Esophagus (tissue), 2 donors: Measurements from ENCODE around the gene UBASH3A. TPM values are rescaled to one million over a fixed set of nuclear protein-coding genes. Genes with fewer than 3 reads are reported as not detected.

ENCODE experiments used
- H3K27ac ChIP-seq, 2 donors: one replicate each; pipeline ENCODE4 v1.5.1; 2013; ENCODE audit warnings: low read depth in 2 of 2, mild to moderate bottlenecking in 2 of 2, inconsistent platforms in 1 of 2, low read length in 1 of 2, moderate library complexity in 1 of 2
- H3K27me3 ChIP-seq, 2 donors: one replicate each; pipeline ENCODE4 v1.6.1; 2013; ENCODE audit warnings: low read length in 2 of 2, control low read depth in 1 of 2, mild to moderate bottlenecking in 1 of 2; ENCODE audit not compliant: insufficient read depth in 2 of 2, control insufficient read depth in 1 of 2
- H3K36me3 ChIP-seq, 2 donors: one replicate each; pipeline ENCODE4 v1.6.1; 2013; ENCODE audit warnings: low read length in 1 of 2; ENCODE audit not compliant: control insufficient read depth in 2 of 2, insufficient read depth in 2 of 2
- H3K4me1 ChIP-seq, 2 donors: one replicate each; pipeline ENCODE4 v1.6.1; 2013; ENCODE audit warnings: low read length in 1 of 2; ENCODE audit not compliant: control insufficient read depth in 2 of 2, insufficient read depth in 2 of 2
- H3K4me3 ChIP-seq, 2 donors: one replicate each; pipeline ENCODE4 v1.5.1; 2013; ENCODE audit warnings: low read length in 2 of 2, mild to moderate bottlenecking in 2 of 2, low read depth in 1 of 2, moderate library complexity in 1 of 2
- H3K9me3 ChIP-seq, 2 donors: one replicate each; pipeline ENCODE4 v1.6.1; 2013; ENCODE audit warnings: mild to moderate bottlenecking in 2 of 2, low read depth in 1 of 2, low read length in 1 of 2, moderate library complexity in 1 of 2; ENCODE audit not compliant: control insufficient read depth in 2 of 2, insufficient read depth in 1 of 2
- WGBS, 2 donors: extraction: QIAGEN DNeasy Blood & Tissue Kit; methylation state at CpG; one replicate each; pipeline ENCODE4 v1.1.7; 2013; 5-methylcytosine and 5-hydroxymethylcytosine counted together
- polyA plus RNA-seq, 2 donors: library from polyadenylated mRNA; stranded (reverse); fragments of 200-250 nt; gene quantifications; one replicate each; pipeline ENCODE4 v1.2.3, GENCODE V29; 2013
- donor health status: healthy with polysubstance abuse.
- donor health status: Bipolar disorder and iron deficiency.

Gene UBASH3A
- polyA plus RNA-seq, 2 donors = 0.46 to 0.59 TPM

DNA sequence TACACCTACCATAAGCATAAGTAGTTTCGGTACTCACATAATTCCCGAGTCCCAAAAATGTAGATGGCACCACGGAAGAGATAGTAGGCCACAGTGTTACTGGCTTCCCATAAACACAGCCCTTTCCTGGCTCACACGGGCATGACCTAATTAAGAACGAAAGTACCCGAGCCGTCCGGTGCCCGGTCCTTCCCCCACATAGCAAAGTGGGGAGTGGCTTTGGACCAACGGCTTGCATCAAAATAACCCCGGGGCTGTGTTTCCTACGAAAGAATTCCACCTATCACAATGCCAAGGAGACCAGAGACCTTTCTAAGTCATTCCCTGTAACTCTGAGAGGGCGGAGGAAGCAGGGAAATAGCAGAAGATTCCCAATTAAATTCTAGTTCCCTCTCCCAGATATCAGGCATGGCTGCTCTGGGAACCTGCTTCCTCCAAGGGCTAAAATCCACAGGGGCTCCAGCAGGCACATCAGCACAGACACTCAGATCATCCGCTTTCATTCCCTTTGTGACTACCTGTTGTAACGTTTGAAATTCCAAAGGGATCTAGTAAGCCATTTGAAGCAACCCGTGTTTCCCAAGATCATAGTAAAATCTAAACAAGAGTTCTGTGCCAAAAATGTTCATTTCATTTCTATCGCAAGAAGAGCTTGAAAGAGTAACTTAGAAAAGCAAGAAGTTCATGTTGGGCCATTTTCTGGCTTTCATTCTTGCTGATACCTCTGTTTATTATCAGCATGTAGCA lies 7.6 kb upstream of the UBASH3A start, which contains the start of gene TMPRSS3:
TMPRSS3 (minus strand) TSS at position 148 of the 747 bp plus-strand sequence. CDS start 635 bp downstream, outside the sequence.
- no peaks in the 10 kb centered on the region for H3K27me3 ChIP-seq
- H3K4me3 ChIP-seq = no peak within 1 kb of the TSS
- H3K27ac ChIP-seq = no peak within 1 kb of the TSS
- H3K4me1 ChIP-seq = peaks cover 0 to 2% of the 10 kb centered on the region in 2 donors
- WGBS, 2 donors = 58 to 68% methylated on average over 17 of the region's 17 CpGs
- peaks cover 0 to 2% of the 10 kb centered on the region in 2 donors for H3K9me3 ChIP-seq
- no peaks in the 10 kb centered on the region for H3K36me3 ChIP-seq

DNA sequence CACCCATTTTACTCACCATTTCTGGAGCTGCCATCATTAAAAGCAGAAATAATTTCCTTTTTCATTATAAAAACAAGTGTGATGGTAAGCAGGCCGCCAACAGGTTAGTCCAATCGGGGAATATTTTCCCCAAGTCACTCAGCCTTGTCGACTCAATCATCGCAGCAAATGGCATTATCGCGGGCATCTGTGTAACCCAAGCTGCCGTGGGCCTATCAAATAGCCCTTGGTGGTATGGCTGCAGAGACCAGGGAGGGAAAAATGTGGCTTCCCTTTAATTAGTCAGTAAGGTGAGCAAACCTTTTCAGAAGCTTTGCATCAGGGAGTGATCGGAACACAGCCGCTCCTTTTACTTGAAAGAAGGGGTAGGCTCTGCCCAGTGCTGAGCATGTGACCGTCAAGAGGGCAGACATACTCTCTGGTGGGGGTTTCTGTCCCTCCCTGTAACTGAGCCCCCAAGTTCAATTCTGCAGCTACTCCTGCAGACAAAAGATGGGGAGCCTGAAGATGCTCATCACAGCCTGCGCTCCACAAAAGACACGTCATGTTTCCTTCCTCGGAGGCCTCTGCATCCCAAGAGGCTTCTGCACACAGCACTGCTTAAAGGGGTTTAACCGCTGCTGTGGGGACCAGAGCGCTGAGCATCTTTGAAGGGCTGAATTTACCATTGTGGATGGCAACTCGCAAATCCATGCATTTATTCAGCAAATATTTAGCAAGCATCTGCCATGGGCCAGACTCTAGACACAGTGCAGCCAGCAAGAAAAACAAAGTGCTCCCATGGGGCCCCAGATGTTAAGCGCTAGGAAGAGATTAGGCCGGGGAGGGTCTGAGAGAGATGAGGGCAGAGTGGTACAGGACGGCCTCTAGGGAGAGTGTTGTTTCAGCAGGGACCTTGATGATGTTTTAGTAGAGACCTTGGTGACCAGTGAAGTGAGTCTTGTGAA lies 6.6 kb upstream of the UBASH3A start:
- WGBS, 2 donors = 87 to 89% methylated on average over 19 of the region's 19 CpGs
- Histone ChIP-seq H3K9me3 (peaks cover 0 to 2% of the 10 kb centered on the region in 2 donors), H3K4me1 (peaks cover 0 to 2% of the 10 kb centered on the region in 2 donors), H3K36me3 (no peaks in the 10 kb centered on the region), H3K27me3 (no peaks in the 10 kb centered on the region), H3K27ac (no peak overlapping the region), H3K4me3 (no peak overlapping the region)

DNA sequence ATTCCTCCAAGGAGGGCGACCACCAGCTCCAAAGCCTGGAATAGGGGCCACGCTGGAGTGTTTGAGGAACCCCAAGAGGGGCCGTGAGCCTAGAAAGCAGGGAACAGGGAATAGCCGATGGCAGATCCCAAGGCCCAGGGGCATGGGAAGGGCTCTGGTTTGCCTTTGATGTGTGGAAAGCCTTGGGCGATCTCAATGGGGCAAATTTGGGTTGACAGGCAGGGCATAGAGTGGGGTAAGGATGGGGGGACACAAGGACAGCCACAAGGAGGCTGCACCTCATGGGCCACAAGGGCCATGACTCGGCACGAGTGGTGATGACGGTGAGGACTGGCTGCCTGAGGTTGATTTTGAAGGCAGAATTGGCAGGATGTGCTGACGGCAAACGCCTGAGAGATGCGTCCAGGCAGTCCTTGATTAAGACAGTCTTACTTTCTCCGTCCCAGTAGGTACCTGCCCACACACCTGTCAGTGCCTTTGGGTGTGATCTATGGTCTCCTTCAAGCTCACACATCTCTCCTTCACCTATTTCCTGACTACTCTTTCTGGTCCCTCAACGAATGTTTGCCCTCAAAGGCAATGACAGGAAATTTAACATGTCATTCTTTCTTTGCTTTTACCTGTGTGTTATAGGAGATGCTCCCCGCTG lies 5.8 kb upstream of the UBASH3A start:
- H3K4me1 ChIP-seq = no peaks in the 10 kb centered on the region
- H3K27me3 ChIP-seq = no peaks in the 10 kb centered on the region
- no peak overlapping the region for H3K4me3 ChIP-seq
- no peak overlapping the region for H3K27ac ChIP-seq
- no peaks in the 10 kb centered on the region for H3K9me3 ChIP-seq
- 85 to 90% methylated on average over 14 of the region's 14 CpGs for WGBS, 2 donors
- no peaks in the 10 kb centered on the region for H3K36me3 ChIP-seq

DNA sequence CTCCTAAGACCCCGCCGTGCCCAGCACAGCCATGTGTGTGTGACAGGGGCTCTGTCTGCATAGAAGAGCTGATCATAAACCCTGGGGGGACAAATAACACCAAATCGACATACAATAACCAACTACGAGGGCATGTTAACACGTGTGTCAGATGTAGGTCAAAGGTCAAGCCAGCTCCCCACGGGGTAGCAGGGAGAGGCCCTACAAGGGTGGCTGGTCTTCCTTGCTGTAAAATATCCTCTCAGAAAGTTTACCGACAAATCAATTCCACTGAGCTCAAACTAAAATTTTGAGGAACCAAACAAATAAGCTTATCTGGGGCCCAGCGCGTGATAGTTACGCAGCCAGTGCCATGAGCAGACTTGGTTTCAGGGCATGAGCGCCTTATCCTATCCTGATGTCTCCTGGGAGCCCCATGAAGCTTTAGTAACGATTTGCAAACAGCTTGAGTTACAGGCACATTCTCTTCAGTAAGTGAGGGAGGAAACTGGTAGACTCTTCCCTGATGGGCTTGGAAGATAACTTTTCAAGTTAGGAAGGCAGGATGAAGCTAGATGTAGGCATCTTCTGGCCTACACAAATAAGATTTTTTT lies 5.2 kb upstream of the UBASH3A start:
- no peaks in the 10 kb centered on the region for H3K9me3 ChIP-seq
- 71 to 75% methylated on average over 12 of the region's 12 CpGs for WGBS, 2 donors
- no peak overlapping the region for H3K27ac ChIP-seq

DNA sequence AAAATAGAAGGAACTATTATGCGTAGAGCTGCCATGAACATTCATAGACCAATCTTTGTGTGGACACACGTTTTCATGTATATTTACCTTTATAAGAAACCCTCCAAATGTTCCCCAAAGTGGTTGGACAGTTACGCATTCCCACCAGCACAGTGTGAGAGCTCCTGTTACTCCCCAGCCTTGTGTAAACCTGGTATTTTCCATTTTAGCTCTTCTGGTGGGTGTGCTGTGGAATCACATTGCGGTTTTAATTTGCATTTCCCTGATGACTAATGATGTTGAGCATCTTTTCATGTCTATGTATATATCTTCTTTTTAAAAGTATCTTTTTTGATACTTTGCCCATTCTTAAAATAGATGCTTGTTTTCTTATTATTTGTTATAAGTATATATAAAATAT lies 3.2 kb upstream of the UBASH3A start:
- no peaks in the 10 kb centered on the region for H3K36me3 ChIP-seq

More for the DNA sequence above, 5.2 kb upstream of the UBASH3A start:
- Histone ChIP-seq H3K27me3 (no peaks in the 10 kb centered on the region), H3K36me3 (no peaks in the 10 kb centered on the region), H3K4me3 (no peak overlapping the region), H3K4me1 (no peaks in the 10 kb centered on the region)

DNA sequence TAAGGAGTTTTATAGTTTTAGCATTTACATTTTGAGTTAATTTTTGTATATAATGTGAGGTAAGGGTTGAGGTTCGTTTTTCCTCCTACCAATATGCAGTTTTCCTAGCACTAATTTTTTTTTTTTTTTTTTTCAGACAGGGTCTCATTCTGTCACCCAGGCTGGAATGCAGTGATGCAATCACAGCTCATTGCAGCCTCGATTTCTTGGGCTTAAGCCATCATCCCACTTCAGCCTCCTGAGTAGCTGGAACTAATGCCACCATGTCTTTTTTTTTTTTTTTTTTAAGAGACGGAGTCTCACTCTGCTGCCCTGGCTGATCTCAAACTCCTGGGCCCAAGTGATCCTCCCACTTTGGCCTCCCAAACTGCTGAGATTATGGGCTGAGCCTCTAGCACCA lies 2.5 kb upstream of the UBASH3A start:
- no peaks in the 10 kb centered on the region for H3K4me1 ChIP-seq
- WGBS, 2 donors = 60 to 67% methylated on average over 3 of the region's 3 CpGs

More for the DNA sequence above, 3.2 kb upstream of the UBASH3A start:
- no peaks in the 10 kb centered on the region for H3K9me3 ChIP-seq
- H3K27me3 ChIP-seq = no peaks in the 10 kb centered on the region
- no peaks in the 10 kb centered on the region for H3K4me1 ChIP-seq
- no peak overlapping the region for H3K27ac ChIP-seq
- H3K4me3 ChIP-seq = no peak overlapping the region
- 70 to 75% methylated on average over 4 of the region's 4 CpGs for WGBS, 2 donors

DNA sequence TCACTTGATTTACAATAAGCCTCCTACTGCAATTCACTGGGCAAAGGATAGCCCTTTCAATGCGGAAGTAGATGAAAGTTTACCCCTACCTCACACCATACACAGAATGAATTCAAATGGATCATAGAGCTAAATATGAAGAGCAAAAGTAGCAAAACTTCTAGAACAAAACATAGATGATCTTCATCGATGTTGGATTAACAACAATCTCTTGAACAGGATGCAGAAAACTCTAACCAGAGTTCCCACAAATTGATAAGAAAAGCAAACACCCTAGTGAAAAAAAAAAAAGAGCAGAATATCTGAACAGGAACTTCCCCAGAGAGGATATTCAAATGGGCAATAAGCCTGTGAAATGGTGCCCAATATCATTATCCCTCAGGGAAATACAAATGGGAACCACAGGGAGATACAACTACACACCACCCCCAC lies 1.9 kb upstream of the UBASH3A start:
- WGBS, 2 donors = 79 to 85% methylated on average over 2 of the region's 2 CpGs

More for the DNA sequence above, 2.5 kb upstream of the UBASH3A start:
- no peaks in the 10 kb centered on the region for H3K27me3 ChIP-seq
- H3K27ac ChIP-seq = no peak overlapping the region
- H3K36me3 ChIP-seq = no peaks in the 10 kb centered on the region
- H3K4me3 ChIP-seq = no peak overlapping the region
- H3K9me3 ChIP-seq = no peaks in the 10 kb centered on the region

DNA sequence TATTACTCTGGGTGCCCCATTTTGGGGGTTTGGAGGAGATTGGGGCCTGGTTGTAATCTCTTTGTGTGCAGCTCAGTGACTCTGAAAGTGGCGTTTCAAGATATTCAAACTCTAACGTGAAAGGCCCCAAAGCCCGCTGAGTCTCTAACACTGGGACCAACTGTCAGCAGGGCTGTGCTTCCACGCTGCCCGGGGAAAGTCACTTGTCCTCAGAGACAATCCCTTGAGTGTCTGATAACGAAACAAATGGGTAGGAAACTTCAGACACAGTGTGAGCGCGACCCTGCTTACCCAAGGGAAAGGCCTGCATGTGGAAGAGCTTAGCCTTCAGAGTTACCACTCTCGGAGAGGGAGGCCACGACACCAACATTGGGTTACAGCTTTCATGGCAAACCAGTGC lies 837 bp downstream of the UBASH3A start:
- Histone ChIP-seq H3K4me1 (peaks cover 0 to 2% of the 10 kb centered on the region in 2 donors), H3K27me3 (no peaks in the 10 kb centered on the region), H3K4me3 (no peak overlapping the region), H3K36me3 (no peaks in the 10 kb centered on the region), H3K9me3 (no peaks in the 10 kb centered on the region), H3K27ac (peak overlapping the region in 1 of 2 donors; percentile 28)
- WGBS, 2 donors = 80 to 81% methylated on average over 10 of the region's 10 CpGs

More for the DNA sequence above, 1.9 kb upstream of the UBASH3A start:
- Histone ChIP-seq H3K27ac (no peak overlapping the region), H3K9me3 (no peaks in the 10 kb centered on the region), H3K4me1 (no peaks in the 10 kb centered on the region), H3K27me3 (no peaks in the 10 kb centered on the region), H3K36me3 (no peaks in the 10 kb centered on the region), H3K4me3 (no peak overlapping the region)
